Effector CD4-positive, alpha-beta T cell (primary cell): ENCODE measurements around the gene APPL1.

Experiments
- DNase-seq: peaks from one replicate; pipeline ENCODE4 v3.0.0-alpha.2; 2020
- total RNA-seq: gene quantifications from one replicate; lab custom pipeline; 2026; lab: John Stamatoyannopoulos, UW

APPL1 gene, protein sequence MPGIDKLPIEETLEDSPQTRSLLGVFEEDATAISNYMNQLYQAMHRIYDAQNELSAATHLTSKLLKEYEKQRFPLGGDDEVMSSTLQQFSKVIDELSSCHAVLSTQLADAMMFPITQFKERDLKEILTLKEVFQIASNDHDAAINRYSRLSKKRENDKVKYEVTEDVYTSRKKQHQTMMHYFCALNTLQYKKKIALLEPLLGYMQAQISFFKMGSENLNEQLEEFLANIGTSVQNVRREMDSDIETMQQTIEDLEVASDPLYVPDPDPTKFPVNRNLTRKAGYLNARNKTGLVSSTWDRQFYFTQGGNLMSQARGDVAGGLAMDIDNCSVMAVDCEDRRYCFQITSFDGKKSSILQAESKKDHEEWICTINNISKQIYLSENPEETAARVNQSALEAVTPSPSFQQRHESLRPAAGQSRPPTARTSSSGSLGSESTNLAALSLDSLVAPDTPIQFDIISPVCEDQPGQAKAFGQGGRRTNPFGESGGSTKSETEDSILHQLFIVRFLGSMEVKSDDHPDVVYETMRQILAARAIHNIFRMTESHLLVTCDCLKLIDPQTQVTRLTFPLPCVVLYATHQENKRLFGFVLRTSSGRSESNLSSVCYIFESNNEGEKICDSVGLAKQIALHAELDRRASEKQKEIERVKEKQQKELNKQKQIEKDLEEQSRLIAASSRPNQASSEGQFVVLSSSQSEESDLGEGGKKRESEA
- total RNA-seq: 49.0 reads per million, percentile 67 among the genes with 10 or more reads in this experiment

DNA sequence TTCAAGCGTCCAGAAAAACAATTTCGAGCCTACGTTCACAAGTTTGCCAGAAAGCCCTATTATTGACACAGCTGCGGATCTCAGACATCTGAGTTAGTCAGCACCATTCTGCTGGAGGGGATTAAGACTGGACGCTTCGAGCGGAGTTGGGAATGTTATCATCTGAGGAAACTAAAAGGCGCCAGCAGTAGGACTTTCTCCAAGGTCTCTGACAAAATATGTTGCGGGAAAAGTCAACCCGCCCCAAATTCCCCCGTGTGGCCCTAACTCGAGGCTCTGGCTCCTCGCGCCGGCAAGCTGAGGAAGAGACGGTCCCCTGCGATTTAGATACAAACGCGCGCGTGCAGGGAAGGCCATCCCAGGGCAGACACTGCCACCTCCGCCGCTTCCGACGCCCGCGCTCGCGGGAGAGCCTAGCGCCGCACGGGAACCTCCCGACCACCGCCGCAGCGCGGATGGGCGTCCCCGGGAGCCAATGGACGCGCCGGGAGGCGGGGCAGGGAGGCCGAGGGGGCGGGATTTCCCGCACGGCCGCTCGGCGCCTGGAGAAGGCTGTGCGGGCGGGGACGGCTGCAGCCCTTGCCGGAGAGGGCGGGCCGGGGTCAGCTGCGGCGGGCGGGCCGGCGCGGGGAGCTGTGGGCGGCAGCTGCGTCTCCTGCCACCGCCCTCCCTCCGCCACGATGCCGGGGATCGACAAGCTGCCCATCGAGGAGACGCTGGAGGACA, at the start of gene APPL1:
Gene APPL1, plus strand, starts transcription at position 526 of the 726 bp plus-strand sequence. Its CDS starts 155 bp downstream, at position 681.
- peak; percentile 79 for DNase-seq

DNA sequence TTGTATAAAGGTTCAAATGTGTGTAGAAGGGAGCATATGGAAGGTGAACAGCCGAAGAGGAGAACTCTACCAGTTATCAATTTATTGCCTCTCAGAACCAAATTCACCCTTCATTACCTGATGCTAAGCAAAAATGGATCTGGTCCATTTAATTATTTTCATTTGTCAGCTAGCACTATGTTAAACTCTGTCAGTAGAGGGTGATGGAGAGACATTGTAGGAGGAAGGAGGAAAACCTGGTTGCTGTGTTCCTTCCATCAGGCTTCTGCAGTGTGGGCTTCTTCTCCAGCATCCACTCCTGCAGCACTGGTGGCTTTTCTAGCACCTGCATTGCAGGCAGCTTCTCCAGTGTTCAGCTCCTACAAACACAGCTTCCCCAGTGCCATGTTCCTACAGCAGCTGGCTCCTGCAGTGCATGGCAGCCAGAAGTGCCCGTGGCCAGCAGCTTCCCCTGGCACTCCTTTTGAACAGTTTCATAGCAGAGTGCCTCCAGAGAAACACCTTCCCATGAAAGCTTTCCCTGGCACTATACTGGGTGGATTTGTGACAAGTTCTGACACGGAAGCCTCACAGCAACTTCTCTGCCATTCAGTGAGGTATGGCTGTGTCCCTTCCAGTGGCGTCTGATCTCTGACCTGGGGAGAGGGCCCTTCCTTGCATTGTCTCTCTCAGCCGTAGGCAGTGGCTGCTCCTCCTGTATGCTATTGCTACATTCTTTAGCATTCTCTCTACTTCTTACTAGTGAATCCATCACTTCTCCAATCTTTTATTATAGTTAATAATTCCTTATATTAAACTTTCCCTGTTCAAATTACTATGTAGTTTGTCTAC, 47.7 kb upstream of the APPL1 start:
- no peak for DNase-seq

DNA sequence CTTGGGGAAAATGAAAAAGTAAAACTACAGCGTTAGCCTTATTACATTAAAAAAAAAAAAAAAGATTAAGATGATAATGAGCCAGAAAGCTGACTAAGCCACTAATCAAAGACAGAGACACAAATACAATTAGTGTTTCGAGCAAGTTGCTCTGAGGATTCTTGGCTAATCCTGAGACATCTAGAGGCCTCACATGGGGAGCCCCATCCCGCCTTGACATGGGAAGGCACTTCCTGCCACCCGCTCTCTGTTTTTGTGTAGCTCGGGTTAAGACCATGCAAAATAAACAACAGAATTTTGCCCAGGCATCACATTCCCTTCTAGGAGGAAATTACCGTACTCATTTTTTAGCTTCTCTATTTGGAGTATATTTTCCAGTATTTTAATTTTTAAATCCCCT, 43.0 kb upstream of the APPL1 start:
- no peak for DNase-seq

DNA sequence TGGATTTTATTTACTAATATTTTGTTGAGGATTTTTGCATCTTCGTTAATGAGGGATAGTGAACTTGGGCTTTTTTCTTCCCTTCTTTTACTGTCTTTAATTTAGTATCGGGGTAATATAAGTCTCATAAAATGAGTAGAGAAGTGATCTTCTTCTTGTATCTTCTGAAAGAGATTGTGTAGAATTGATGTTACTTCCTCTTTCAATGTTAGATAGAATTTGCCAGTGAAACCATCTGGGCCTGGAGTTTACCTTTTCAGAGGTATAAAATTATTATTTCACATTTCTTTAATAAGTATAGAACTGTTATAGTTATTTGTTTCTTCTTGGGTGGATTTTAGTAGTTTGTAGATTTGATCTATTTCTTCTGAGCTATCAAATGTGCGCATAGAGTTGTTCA, 35.5 kb upstream of the APPL1 start:
- no peak for DNase-seq

DNA sequence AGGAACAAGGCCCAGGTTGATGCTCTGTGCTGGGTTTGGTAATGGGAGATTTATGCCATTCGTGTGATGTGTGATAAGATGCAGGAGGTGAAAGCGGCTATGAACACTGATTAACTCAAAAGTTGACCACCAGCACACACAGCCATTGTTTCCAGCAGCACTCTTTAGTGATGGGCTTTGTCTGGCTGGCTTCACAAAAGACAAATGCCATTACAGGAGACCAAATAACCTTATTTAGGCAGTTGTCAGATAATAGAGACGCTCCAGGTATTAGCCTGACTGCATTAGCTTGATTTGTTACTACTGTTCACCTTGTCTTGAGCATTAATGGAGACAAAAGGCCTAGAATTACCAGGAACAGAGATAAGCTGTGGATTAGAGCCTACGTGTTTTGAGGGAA, 32.9 kb upstream of the APPL1 start:
- no peak for DNase-seq

DNA sequence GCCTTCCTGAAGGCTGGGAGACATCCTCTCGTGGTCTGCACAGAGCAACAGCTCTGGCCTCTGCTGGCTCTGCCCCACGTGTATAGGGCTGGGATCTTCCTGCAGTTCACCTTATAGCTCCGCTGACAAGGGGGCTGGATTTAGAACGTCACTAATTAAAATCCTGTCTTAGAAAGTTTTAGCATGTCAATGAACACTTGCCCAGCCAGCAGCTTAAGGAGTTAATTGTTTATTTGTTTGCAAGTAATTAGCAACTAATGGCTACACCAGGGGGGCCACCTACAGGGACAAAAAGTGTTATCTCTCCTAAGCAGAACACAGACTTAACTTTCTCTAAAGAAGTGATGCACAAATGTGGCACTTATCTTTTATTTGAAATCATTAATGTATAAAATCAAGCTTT, 27.6 kb upstream of the APPL1 start, which contains the start of gene HESX1:
Gene HESX1, minus strand, starts transcription at position 84 of the 403 bp plus-strand sequence. Its CDS starts 60 bp downstream, at position 24.
- no peak for DNase-seq

DNA sequence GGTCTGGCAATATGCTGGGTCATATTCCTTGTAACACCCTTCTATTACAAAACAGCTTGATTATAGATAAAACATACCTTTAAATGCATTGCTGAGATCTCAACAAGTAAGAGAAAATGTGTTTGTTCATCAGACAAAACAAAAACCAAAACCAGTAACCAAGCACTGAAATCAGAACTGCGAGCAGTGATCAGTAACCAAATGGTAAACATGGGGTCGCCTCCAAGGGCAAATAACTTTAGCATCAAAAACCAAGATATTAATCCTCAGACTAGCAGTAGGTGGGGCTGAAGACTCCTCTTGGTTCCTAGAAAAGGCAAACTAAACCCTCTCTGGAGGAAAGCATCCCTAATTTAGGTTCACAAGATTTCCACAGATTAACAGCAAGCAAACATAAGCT, 21.1 kb upstream of the APPL1 start:
- no peak for DNase-seq

DNA sequence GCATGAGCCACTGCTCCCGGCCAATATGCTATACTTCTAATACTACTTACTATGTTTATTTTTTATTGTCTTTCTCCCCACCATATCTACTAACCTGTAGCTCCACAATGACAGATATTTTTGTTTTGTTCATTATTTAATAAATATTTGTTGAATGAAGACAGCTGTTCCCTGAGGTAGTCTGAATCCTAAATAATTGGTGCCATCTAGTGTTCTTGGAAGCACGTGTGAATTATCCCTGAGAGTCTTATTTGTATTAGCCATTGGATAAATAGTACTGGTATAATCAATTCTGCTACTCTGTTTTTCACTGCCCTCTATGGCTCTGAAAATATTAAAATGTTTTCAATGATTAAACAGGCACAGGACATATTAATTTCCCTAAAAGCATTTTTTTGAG, 5.6 kb upstream of the APPL1 start:
- DNase-seq: no peak

DNA sequence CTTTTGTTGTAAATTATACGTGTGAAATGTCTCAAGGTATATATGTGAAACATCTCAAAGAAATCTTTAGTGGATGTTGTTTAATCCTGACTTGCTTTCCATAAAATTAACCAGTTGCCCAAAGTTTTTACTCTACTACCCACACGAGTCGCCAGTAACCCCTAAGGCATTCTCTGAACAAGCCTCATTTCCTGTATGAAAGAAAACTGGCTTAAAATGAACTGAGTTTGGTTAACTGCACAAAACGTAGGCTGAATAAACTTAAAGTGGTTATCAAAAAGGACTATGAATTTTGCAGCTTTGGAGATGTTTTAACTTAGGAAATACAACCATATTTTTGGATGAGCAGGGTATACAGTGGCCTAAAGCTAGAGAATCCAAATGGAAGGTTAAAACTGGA, 2.7 kb upstream of the APPL1 start:
- DNase-seq: no peak

DNA sequence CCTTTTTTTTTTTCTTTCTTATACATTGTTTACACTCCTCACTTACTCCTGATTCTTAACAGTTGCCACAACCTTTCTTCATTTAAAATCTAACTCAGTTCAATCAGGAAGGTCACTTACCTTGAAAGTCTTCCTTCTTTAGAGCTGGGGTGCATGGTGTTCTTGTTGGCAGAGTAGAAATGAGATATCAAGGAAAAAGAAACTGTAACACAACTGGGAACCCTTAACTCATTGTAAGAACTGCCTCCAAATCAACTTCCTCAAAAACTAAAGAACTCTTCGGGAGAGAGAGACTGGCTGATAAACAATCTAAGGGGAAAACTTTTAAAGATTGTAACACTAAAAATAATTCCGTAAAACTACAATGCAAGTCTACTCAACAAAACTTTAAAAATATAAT, 1.4 kb upstream of the APPL1 start:
- no peak for DNase-seq

DNA sequence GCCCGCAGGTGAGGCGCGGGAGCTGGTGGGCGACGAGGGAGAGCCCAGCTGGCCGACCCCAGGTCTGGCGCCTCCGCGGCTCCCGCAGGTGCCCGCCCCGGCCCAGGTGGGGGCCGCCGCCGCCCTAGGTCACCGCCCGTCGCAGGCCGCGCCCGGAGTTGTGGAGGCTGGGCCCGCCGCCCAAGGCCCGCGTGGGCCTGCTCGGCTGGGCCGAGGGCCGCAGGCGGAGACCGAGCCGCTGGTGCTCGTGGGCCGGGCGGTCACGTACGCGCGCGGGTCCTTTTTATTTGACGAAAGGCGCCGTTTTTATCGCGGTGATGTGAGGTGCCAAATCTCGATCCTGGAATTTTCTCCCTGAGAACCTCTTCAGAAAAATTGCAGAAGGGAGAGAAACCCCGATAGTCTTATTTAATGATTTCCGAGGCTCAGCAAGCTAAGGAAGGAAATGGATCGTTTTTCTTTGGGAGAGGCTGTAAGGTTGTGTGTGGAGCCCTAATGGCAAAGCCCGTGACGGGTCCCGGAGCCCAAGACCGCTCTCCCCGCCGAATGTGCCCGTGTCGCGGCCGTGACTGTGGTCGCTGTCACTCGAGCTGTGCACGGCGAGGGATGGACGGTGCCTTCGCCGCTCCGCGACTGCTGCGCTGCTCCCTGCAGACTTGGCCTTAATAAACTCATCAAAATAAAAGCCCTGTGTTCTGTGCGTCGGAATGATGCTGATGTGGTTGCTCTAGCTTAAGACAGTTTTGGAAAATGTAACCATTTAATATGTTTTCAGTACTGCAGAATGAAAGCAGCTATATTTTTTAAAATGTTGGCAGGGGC, 612 bp downstream of the APPL1 start:
- peak; percentile 19 for DNase-seq

DNA sequence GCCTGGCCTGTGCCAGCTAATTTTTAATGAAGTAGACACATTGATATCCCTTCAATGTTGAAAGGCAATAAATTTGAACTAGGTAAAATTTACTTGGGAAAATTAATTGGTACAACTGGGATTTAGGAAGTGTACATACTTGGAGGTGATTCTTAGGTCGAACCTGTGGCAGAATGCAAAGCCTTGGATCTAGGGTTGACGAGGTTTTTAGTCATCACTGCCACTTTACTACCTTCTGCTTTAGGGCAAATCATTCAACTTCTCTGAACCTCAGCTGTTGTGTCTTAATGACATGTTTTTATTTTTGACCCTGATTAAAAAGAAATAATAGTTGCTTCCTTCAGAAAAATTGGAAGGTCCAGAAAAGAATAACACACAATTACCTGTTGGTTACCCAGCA, 2.5 kb downstream of the APPL1 start:
- no peak for DNase-seq

DNA sequence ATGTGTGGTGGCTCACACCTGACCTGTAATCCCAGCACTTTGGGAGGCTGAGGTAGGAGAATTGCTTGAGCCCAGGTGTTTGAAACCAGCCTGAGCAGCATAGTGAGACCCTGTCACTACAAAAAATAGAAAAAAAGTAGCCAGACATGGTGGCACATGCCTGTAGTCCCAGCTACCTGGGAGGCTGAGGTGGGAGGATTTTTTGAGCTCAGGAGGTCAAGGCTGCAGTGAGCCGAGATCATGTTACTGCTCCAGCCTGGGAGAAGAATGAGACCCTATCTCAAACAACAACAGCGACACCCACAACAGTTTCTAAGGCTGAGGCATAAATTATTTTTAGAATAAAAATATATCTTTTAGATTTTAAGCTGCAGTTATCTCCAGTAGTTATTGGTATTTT, 6.3 kb downstream of the APPL1 start:
- no peak for DNase-seq

DNA sequence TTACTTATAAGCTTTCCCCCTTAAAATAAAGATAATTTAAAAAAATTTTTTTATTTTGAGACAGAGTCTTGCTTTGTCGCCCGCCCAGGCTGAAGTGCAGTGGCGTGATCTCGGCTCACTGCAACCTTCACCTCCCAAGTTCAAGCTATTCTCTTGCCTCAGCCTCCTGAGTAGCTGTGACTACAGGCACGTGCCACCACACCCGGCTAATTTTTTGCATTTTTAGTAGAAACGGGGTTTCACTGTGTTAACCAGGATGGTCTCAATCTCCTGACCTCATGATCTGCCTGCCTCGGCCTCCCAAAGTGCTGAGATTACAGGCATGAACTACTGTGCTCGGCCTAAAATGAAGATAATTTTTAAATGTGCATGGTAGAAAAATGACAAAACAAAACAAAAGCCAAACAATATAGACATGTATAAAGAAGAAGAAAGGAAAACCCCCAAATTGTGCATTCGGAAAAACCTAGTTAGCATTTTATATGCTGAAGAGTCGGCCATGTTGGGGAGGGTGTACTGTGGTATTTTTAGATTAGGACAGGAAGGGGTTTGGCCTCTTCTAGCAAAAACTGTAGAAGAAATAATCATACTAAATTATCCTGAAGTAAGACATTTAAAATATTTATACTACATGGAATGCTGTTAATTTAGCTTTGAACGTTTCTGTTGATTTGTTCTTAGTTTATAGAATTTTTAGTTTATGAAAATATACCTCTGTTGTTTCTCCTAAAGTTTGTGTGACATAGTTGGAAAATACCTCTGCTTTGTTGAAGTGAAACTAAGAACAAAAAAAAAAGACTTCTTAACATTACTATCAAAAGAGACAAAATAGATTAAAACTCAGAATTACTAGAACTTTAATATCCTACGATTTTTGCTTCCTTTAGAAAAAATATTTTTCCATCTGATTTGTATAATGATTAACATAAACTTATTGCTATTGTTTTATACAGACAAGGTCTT, 7.4 kb downstream of the APPL1 start:
- DNase-seq: no peak

DNA sequence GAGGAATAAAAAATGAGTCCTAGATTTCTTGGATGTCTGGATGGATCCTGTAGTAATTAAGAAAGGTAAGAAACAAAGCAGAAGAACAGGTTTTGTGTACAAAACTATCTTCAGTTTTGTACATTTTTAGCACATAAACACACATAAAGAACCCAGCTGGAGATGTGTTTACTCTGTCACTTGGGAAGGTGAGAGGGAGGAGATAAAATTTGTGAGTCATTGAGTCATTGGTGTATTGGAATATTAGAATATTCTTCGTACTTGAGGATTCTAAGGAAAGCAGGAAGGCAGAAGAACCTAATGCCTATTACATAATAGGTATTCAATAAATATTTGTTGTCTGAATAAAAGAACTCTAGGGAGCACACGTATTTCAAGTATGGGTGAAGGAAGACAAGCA, 17.4 kb downstream of the APPL1 start:
- DNase-seq: no peak

DNA sequence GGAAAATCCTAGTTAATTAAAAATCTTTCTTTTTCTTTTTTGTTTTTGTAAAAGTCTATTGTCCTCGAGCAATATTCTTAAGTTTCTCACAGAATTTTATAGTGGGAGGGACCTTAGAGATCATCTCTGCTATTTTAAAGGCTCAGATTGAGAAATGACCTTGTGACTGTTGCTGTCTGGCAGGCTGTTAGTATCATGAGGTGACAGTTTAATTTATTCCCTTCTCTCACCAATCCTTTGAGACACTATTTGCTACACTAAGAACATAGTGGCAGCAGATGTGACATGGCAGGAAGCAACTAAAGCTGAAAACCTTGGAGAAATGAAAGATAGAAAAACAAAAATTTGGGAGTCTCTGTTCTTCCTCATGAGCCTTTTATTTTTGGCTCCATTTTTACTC, 24.9 kb downstream of the APPL1 start:
- no peak for DNase-seq

DNA sequence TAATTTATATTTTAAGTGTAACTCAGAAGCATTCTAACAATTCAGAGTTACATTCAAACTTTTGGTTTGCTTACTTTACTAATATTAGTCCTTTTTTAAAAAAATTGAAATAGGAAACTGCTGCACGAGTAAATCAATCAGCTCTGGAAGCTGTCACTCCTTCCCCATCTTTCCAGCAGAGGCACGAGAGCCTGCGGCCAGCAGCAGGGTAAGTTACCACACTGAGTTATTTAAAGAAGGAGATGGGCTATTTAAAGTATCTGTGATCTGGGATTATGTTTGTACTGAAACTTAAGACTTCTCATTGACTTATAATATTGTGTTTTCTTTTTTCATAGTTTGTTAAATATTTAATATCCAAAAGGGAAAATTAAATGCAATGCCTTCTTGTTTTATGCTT, 29.3 kb downstream of the APPL1 start:
- DNase-seq: no peak

DNA sequence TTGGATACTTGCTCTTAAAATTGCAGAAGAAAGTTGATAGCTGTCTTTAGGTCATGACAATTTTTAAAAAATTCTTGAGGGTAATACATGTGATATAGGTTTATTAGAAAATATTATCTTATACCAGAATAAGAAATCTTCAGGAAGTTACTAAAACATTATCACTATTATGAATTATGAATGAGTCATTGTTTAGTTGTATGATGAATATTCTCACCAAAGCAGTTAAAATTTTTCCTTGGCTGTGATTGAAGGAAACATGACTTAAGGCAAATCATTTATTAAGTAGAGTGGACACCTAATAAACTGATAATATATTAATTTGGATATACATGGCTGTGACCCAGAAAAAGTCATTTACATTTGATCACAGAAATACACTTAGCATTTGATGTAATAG, 30.1 kb downstream of the APPL1 start:
- DNase-seq: no peak

DNA sequence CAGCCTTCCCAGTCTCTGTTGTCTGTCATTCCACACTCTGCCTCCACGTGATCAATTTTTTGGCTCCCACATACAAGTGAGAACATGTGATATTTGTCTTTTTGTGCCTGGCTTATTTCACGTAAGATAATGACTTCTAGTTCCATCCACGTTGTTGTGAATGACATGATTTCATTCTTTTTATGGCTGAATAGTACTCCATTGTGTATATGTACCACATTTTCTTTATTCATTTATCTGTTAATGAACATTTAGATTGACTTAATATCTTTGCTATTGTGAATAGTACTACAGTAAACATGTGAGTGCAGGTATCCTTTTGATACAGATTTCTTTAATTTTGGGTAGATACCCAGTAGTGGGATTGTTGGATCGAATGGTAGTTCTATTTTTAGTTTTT, 33.6 kb downstream of the APPL1 start:
- no peak for DNase-seq

DNA sequence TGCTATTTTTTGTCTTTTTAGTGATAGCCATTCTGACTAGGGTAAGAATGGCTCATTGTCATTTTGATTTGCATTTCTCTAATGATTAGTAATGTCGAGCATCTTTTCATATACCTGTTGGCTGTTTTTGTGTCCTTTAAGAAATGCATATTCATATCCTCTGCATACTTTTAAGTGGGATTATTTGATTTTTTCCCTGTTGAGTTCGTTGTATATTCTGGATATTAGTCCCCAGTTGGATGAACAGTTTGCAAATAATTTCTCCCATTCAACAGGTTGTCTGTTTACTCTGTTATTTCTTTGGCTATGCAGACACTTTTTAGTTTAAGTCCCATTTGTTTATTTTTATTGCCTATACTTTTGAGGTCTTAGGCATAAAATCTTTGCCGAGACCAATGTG, 34.4 kb downstream of the APPL1 start:
- DNase-seq: no peak
